Right atrium auricular region (tissue), 2 donors: Measurements from ENCODE around the gene CYP2D6. TPM values are rescaled to one million over a fixed set of nuclear protein-coding genes. Genes with fewer than 3 reads are reported as not detected.
"Not testable (repeated sequence)": the region's sequence is repeated elsewhere in the genome, so short reads cannot be mapped to it uniquely, and the experiment has no call there.

Experiments
- DNase-seq: peaks from one replicate; pipeline ENCODE4 v3.0.0-alpha.2; 2019; ENCODE audit warnings: low spot score
- H3K27ac ChIP-seq, 2 donors: fragments of 200-600 bp; sonication (generic); 1 replicate in 1 of 2; 2 replicates in 1 of 2; pipeline ENCODE4 v1.5.1; 2016 to 2019
- H3K27me3 ChIP-seq, 2 donors: fragments of 200-600 bp; sonication (generic); one replicate each; pipeline versions ENCODE4 v1.5.1 to v1.6.0; 2017 to 2019
- H3K36me3 ChIP-seq: fragments of 200-600 bp; sonication (generic); one replicate; pipeline ENCODE4 v1.5.1; 2016
- H3K4me1 ChIP-seq, 2 donors: fragments of 200-600 bp; sonication (generic); one replicate each; pipeline versions ENCODE4 v1.5.1 to v1.6.0; 2017 to 2019
- H3K4me3 ChIP-seq, 2 donors: fragments of 200-600 bp; sonication (generic); 1 replicate in 1 of 2; 2 replicates in 1 of 2; pipeline ENCODE4 v1.5.1; 2017 to 2019; ENCODE audit warnings: mild to moderate bottlenecking in 1 of 2, moderate library complexity in 1 of 2
- H3K9me3 ChIP-seq, 2 donors: fragments of 200-600 bp; sonication (generic); one replicate each; pipeline ENCODE4 v1.5.1; 2019
- total RNA-seq, 2 donors: library from RNA; depleted of rRNA; stranded (reverse); fragments of >200 nt; gene quantifications; one replicate each; pipeline ENCODE4 v1.1.0, GENCODE V29; 2016
- TF ChIP-seq, protein P1 (sequence below), 2 donors: fragments of 200-600 bp; sonication (generic); IDR thresholded peaks; one replicate each; pipeline ENCODE4 v1.5.1; 2019; ENCODE audit warnings: antibody characterized with exemption in 2 of 2

The CYP2D6 gene
- total RNA-seq, 2 donors from 2014 or later = not detected

DNA sequence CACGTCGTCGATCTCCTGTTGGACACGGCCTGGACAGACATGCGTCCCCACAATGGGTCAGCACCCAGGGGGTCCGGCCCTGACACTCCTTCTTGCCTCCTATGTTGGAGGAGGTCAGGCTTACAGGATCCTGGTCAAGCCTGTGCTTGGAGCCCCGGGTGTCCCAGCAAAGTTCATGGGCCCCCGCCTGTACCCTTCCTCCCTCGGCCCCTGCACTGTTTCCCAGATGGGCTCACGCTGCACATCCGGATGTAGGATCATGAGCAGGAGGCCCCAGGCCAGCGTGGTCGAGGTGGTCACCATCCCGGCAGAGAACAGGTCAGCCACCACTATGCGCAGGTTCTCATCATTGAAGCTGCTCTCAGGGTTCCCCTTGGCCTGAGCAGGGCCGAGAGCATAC, 3.0 kb downstream of the CYP2D6 start:
- Histone ChIP-seq H3K4me3 (no peak overlapping the region), H3K9me3 (no peaks in the 10 kb centered on the region), H3K27me3 (no peaks in the 10 kb centered on the region), H3K27ac (no peak overlapping the region), H3K4me1 (no peaks in the 10 kb centered on the region), H3K36me3 (no peaks in the 10 kb centered on the region)
- TF ChIP-seq, protein P1, sequence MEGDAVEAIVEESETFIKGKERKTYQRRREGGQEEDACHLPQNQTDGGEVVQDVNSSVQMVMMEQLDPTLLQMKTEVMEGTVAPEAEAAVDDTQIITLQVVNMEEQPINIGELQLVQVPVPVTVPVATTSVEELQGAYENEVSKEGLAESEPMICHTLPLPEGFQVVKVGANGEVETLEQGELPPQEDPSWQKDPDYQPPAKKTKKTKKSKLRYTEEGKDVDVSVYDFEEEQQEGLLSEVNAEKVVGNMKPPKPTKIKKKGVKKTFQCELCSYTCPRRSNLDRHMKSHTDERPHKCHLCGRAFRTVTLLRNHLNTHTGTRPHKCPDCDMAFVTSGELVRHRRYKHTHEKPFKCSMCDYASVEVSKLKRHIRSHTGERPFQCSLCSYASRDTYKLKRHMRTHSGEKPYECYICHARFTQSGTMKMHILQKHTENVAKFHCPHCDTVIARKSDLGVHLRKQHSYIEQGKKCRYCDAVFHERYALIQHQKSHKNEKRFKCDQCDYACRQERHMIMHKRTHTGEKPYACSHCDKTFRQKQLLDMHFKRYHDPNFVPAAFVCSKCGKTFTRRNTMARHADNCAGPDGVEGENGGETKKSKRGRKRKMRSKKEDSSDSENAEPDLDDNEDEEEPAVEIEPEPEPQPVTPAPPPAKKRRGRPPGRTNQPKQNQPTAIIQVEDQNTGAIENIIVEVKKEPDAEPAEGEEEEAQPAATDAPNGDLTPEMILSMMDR (IDR thresholded peaks at IDR 0.05) = no peak
- no peak for DNase-seq

DNA sequence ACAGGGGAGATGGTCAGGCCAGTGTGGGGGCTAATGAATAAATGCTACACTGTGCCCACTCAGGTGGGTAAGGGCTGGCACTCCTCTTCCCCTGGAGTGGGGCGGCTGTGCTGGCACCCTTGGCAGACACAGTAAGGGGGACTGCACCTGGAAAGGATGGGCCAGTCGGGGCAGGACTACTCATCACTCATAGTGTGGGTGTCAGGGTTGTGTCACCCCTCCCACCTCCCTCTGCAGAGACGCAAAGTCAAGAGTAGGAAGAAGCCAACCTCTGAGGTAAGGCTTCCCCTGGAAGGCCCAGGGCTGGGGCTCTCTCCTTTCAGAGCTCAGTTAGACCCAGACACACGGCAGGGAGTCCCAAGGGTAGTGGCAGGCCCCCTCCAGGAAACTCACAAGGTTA, 7.1 kb downstream of the CYP2D6 start:
- not testable (repeated sequence) for H3K27ac ChIP-seq, H3K4me1 ChIP-seq, H3K27me3 ChIP-seq, H3K4me3 ChIP-seq, H3K9me3 ChIP-seq, H3K36me3 ChIP-seq, DNase-seq

DNA sequence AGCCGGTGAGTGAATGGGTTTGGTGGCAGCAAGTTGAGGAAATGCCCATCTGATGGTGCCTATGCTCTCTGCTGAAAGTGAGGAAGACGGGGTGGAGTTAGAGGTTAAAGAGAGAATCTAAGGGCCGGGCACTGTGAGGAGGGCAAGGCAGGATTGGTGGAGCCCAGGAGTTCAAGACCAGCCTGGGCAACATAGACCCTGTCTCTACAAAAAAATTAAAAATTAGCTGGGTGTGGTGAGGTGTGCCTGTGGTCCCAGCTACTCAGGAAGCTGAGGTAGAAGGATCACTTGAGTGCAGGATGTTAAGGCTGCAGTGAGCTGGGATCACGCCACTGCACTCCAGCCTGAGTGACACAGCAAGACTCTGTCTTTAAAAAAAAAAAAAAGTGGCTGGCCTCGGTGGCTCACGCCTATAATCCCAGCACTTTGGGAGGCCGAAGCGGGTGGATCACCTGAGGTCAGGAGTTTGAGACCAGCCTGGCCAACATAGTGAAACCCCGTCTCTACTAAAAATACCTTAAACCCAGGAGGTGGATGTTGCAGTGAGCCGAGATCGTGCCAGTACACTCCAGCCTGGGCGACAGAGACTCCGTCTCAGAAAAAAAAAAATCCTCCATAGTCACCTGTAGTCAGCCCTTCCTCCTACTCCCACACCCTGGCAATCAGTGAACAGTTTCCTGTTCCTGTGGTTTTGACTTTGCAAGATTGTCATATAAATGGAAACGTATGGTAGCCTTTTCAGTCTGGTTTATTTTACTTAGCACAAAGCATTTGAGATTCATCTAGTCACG, 10.2 kb downstream of the CYP2D6 start:
- DNase-seq, H3K27me3 ChIP-seq, H3K9me3 ChIP-seq: not testable (repeated sequence)

DNA sequence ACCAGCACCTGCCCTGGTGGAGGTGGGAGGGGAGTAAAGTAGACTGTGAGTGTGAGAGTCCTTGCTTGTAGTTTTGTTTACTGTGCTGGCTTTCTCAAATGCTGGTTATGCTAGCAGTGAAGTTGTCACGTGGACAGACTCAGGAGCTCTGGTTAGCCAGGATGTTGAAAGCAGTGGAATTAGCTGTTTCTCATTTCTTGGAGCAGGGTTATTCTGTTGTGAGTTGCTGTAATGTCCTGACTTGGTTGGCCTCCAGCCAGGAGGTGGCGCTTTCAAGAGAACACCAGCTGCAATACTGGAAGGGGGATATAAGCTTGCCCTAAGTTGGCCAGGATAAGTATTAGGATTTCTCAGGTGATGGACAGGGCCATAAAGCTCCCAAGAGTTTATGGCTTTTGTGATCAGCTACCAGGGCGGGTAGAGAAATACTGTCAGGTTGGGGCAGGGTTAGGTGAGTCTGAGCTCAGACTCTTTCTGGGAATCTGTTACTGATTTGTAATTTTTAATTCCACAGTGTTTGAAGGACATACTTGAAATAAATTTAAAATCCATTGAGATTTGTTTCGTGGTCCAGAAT, 13.7 kb downstream of the CYP2D6 start:
- no peak overlapping the region for H3K4me3 ChIP-seq
- H3K9me3 ChIP-seq = peaks cover 0 to 13% of the 10 kb centered on the region in 2 donors
- no peaks in the 10 kb centered on the region for H3K27me3 ChIP-seq
- DNase-seq = no peak
- no peak overlapping the region for H3K27ac ChIP-seq
- H3K4me1 ChIP-seq = no peaks in the 10 kb centered on the region
- TF ChIP-seq, protein P1 (IDR thresholded peaks at IDR 0.05) = no peak
- H3K36me3 ChIP-seq = no peaks in the 10 kb centered on the region

More for the DNA sequence above, 10.2 kb downstream of the CYP2D6 start:
- not testable (repeated sequence) for H3K4me1 ChIP-seq, H3K36me3 ChIP-seq, H3K4me3 ChIP-seq, H3K27ac ChIP-seq

DNA sequence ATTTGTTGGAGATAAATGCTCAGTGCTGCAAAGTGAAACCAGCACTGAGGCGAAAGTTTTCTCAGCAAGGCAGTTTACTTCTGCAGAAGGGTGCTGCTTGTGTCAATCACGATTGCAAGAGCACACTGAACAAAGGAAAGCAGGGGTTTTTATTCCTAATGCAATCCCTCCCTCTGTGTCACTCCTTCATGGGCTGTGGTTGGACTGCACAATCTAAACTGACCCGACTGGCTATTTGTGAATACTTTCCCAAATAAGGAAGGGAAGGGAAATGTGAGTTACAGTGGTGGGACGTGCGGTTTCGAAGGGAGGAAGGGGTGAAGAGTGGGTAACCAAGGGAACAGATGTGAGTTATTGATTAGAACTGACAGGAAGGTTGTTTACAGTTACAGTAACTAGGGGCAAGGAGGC, 15.2 kb downstream of the CYP2D6 start:
- peaks cover 0 to 13% of the 10 kb centered on the region in 2 donors for H3K9me3 ChIP-seq
- DNase-seq, H3K36me3 ChIP-seq, H3K4me3 ChIP-seq, H3K27me3 ChIP-seq, H3K4me1 ChIP-seq, H3K27ac ChIP-seq: not testable (repeated sequence)

DNA sequence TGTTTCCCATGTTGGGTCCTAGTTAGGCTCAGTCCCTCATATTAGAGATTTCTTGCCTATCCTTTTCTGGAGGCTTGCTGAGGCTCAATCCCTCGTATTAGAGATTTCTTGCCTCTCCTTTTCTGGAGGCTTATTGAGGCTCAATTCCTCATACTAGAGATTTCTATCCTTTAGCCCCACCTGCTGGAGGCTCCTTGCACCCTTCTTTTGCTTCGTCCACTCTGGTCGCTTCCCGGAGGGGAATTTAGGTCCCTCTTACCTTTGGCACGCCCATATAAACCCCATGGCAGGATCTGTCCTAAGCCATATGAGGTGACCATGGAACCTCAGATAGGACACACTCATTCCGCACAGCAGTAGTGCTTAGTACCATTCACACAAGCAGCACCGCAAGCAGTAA, 15.9 kb downstream of the CYP2D6 start:
- TF ChIP-seq, protein P1 (IDR thresholded peaks at IDR 0.05) = no peak
- no peaks in the 10 kb centered on the region for H3K27me3 ChIP-seq
- no peak overlapping the region for H3K27ac ChIP-seq
- no peak for DNase-seq
- H3K36me3 ChIP-seq = no peaks in the 10 kb centered on the region
- H3K9me3 ChIP-seq = peaks cover 0 to 13% of the 10 kb centered on the region in 2 donors
- no peaks in the 10 kb centered on the region for H3K4me1 ChIP-seq
- no peak overlapping the region for H3K4me3 ChIP-seq

DNA sequence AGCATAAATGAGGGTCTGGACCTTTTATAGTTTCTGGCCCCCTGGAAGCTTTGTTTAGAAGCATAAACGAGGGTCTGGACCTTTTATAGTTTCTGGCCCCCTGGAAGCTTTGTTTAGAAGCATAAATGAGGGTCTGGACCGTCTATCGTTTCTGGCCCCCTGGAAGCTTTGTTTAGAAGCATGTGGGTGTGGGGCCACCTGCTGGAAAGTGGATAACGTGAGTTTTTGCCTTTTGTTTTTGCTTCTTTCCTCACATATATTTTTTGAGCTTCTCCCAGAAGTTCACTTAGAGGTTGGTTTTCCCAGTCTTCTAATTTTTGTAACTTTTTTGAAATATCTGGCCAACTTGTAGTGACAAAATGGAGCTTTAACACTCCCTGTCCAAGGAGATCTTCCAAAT, 17.8 kb downstream of the CYP2D6 start:
- H3K4me3 ChIP-seq, H3K27ac ChIP-seq, H3K27me3 ChIP-seq, H3K4me1 ChIP-seq, H3K36me3 ChIP-seq, DNase-seq: not testable (repeated sequence)
- TF ChIP-seq, protein P1 (IDR thresholded peaks at IDR 0.05) = peak in 1 of 2 donors; percentile 14
- peaks cover 0 to 13% of the 10 kb centered on the region in 2 donors for H3K9me3 ChIP-seq
